HG03442 (cell line): ENCODE measurements around the gene KRT4.

Source experiments
- ATAC-seq: cut with Tn5 transposase; IDR thresholded peaks from one replicate; pipeline ENCODE4 v1.9.1; 2021; ENCODE audit warnings: mild to moderate bottlenecking, moderate library complexity; ENCODE audit not compliant: unreplicated experiment

Gene KRT4

GRCh38 chr12:52794479-52795331 is 19.2 kb downstream of the KRT4 start:
- no peak for ATAC-seq

- no peak for ATAC-seq
Measured at GRCh38 chr12:52792185-52793029, 21.5 kb downstream of the KRT4 start.

GRCh38 chr12:52791271-52792184 is 22.4 kb downstream of the KRT4 start:
- no peak for ATAC-seq

- no peak for ATAC-seq
Measured at GRCh38 chr12:52790427-52791270, 23.3 kb downstream of the KRT4 start.

GRCh38 chr12:52789637-52790426 is 24.1 kb downstream of the KRT4 start:
- no peak for ATAC-seq

GRCh38 chr12:52788876-52789636 is 24.9 kb downstream of the KRT4 start:
- no peak for ATAC-seq

GRCh38 chr12:52788192-52788875 is 25.6 kb downstream of the KRT4 start:
- ATAC-seq, result no peak

GRCh38 chr12:52787324-52788191 is 26.4 kb downstream of the KRT4 start:
- ATAC-seq, result no peak

GRCh38 chr12:52784909-52785308 is 29.0 kb downstream of the KRT4 start:
- no peak for ATAC-seq

GRCh38 chr12:52783563-52784316 is 30.2 kb downstream of the KRT4 start:
- no peak for ATAC-seq

- ATAC-seq, result no peak
Measured at GRCh38 chr12:52782502-52782901, 31.4 kb downstream of the KRT4 start.

GRCh38 chr12:52781399-52782082 is 32.4 kb downstream of the KRT4 start:
- no peak for ATAC-seq

- no peak for ATAC-seq
Measured at GRCh38 chr12:52779914-52780313, 34.0 kb downstream of the KRT4 start.

- ATAC-seq, result no peak
Measured at GRCh38 chr12:52778833-52779232, 35.1 kb downstream of the KRT4 start.

GRCh38 chr12:52777566-52777965 is 36.4 kb downstream of the KRT4 start:
- no peak for ATAC-seq
